Duodenal mucosa (tissue), 2 donors: Measurements from ENCODE around the gene ANKRD11.
"Not testable (repeated sequence)": the region's sequence is repeated elsewhere in the genome, so short reads cannot be mapped to it uniquely, and the experiment has no call there.

Source experiments
- H3K27ac ChIP-seq: one replicate; pipeline ENCODE4 v1.7.0; 2013; ENCODE audit warnings: low read depth, low read length
- H3K27me3 ChIP-seq, 2 donors: one replicate each; pipeline ENCODE4 v1.7.0; 2013; ENCODE audit warnings: low read length in 2 of 2, control low read depth in 1 of 2; ENCODE audit not compliant: insufficient read depth in 2 of 2, control insufficient read depth in 1 of 2
- H3K36me3 ChIP-seq, 2 donors: one replicate each; pipeline ENCODE4 v1.7.0; 2013; ENCODE audit warnings: low read length in 2 of 2, control low read depth in 1 of 2; ENCODE audit not compliant: insufficient read depth in 2 of 2, control insufficient read depth in 1 of 2
- H3K4me1 ChIP-seq, 2 donors: one replicate each; pipeline ENCODE4 v1.7.0; 2013; ENCODE audit warnings: low read length in 2 of 2, control low read depth in 1 of 2; ENCODE audit not compliant: insufficient read depth in 2 of 2, control insufficient read depth in 1 of 2
- H3K4me3 ChIP-seq, 2 donors: one replicate each; pipeline ENCODE4 v1.7.0; 2013; ENCODE audit warnings: low read length in 2 of 2, low read depth in 1 of 2
- H3K9ac ChIP-seq, 2 donors: one replicate each; pipeline ENCODE4 v1.7.0; 2013; ENCODE audit warnings: low read length in 2 of 2, low read depth in 1 of 2
- H3K9me3 ChIP-seq, 2 donors: one replicate each; pipeline ENCODE4 v1.7.0; 2013; ENCODE audit warnings: low read length in 2 of 2, control low read depth in 1 of 2; ENCODE audit not compliant: control insufficient read depth in 1 of 2

ANKRD11 gene

DNA sequence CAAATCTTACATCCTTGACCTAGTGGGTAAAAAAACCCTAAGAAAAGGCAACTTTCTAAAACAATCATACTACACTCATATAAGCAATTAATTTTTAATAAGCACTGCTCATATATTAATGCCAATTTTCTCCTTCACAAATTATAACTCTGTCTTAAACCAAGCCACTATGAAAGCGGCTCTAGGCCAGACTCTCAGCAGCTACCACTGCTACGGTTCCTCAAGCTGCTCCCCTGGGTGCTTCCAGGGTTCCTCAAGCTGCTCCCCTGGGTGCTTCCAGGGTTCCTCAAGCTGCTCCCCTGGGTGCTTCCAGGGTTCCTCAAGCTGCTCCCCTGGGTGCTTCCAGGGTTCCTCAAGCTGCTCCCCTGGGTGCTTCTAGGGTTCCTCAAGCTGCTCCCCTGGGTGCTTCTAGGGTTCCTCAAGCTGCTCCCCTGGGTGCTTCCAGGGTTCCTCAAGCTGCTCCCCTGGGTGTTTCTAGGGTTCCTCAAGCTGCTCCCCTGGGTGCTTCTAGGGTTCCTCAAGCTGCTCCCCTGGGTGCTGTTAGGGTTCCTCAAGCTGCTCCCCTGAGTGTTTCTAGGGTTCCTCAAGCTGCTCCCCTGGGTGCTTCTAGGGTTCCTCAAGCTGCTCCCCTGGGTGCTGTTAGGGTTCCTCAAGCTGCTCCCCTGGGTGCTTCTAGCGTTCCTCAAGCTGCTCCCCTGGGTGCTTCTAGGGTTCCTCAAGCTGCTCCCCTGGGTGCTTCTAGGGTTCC is 35.8 kb downstream of the ANKRD11 start:
- H3K27me3 ChIP-seq, H3K9ac ChIP-seq, H3K4me3 ChIP-seq, H3K36me3 ChIP-seq, H3K9me3 ChIP-seq, H3K27ac ChIP-seq: not testable (repeated sequence)
- peaks cover 30 to 37% of the 10 kb centered on the region in 2 donors for H3K4me1 ChIP-seq

GRCh38 chr16:89453501-89454321 is 36.6 kb downstream of the ANKRD11 start:
- Histone ChIP-seq H3K9me3 (no peaks in the 10 kb centered on the region), H3K4me1 (peaks cover 32 to 37% of the 10 kb centered on the region in 2 donors), H3K27ac (no peak overlapping the region), H3K27me3 (no peaks in the 10 kb centered on the region), H3K9ac (no peak overlapping the region), H3K4me3 (peak overlapping the region in 1 of 2 donors; percentile 1), H3K36me3 (no peaks in the 10 kb centered on the region)

DNA sequence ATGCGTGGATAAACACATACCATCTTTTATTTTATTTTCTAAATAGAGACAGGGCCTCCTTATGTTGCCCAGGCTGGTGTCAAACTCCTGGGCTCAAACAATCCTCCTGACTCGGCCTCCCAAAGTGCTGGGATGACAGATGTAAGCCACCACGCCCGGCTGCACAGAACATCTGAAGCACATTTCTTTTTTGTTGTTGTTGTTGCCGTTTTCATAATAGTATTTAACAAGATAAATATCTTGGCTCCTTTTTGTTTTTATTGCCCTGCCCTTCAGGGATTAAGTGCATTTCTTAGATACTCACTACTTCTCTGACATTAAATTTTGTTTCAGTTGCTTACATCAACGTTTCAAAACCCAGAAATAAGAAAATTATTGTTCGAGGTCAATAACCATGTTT is 37.4 kb downstream of the ANKRD11 start:
- no peaks in the 10 kb centered on the region for H3K9me3 ChIP-seq
- no peak overlapping the region for H3K27ac ChIP-seq
- H3K4me3 ChIP-seq, result no peak overlapping the region
- peaks cover 34 to 41% of the 10 kb centered on the region in 2 donors for H3K4me1 ChIP-seq
- no peaks in the 10 kb centered on the region for H3K27me3 ChIP-seq
- no peaks in the 10 kb centered on the region for H3K36me3 ChIP-seq
- no peak overlapping the region for H3K9ac ChIP-seq

DNA sequence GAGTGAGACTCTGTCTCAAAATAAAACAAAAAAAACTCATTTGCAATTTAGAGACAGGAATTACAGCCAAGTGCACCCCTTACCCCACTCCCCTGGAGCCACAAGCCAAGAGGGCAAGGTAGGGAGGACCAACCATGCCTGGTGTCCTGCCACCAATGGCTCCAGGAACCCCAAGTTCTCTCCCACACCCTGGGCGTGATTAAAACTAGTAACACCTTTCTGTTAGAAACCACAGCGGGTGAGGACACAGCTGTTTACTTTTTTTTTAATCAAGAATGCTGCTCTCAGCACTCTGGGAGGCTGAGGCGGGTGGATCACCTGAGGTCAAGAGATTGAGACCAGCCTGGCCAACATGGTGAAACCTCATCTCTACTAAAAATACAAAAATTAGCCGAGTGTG is 38.1 kb downstream of the ANKRD11 start:
- H3K27me3 ChIP-seq, result no peaks in the 10 kb centered on the region
- no peaks in the 10 kb centered on the region for H3K36me3 ChIP-seq
- peaks cover 37 to 45% of the 10 kb centered on the region in 2 donors for H3K4me1 ChIP-seq
- H3K9me3 ChIP-seq, result no peaks in the 10 kb centered on the region
- H3K27ac ChIP-seq, result no peak overlapping the region
- H3K4me3 ChIP-seq, result no peak overlapping the region
- H3K9ac ChIP-seq, result no peak overlapping the region

DNA sequence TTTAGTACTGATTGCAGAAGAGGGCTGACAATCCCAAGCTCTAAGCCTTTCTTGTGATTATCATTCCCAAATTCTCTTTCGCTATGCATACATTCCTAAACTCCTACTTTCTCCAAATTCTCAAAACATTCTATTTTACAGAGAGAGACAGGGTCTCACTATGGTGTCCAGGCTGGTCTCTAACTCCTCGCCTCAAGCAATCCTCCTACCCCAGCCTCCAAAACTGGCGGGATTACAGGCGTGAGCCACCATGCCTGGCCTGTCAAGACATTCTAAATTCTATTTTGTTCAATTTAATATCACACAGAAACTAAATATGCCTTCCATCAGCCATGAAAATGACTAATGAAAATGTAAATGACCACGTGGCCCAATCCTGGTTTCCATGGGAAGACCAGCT is 39.8 kb downstream of the ANKRD11 start:
- Histone ChIP-seq H3K9ac (no peak overlapping the region), H3K36me3 (no peaks in the 10 kb centered on the region), H3K4me1 (peaks cover 51 to 59% of the 10 kb centered on the region in 2 donors), H3K27ac (no peak overlapping the region), H3K9me3 (no peaks in the 10 kb centered on the region), H3K4me3 (no peak overlapping the region), H3K27me3 (no peaks in the 10 kb centered on the region)

DNA sequence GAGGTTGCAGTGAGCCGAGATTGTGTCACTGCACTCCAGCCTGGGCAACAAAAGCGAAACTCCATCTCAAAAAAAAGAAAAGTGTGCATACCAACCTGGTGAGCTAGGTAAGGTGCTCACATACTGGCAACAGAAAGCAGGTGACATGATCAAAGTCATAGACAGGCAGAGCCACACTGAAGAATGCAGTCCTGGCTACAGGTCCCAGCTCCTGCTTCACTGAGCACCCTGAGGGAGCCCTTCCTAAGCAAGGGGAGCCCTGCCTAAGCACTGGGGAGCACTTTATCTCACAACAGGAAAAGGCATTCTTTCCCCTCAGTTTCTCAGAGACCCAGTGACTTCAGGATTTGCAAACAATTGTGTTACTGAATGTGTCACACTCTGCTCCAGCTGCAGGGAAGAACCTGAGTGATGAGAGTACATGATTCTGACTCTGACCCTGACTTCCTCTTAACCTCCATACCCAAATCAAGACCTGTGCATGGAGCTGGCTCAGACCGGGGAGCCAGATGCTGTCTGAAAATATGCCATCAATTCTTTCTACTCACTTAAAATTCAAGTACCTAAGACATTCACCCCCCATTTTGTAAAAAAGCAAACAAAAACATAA is 40.5 kb downstream of the ANKRD11 start:
- no peak overlapping the region for H3K9ac ChIP-seq
- H3K36me3 ChIP-seq, result no peaks in the 10 kb centered on the region
- peaks cover 57 to 60% of the 10 kb centered on the region in 2 donors for H3K4me1 ChIP-seq
- no peaks in the 10 kb centered on the region for H3K9me3 ChIP-seq
- no peak overlapping the region for H3K27ac ChIP-seq
- H3K4me3 ChIP-seq, result no peak overlapping the region
- H3K27me3 ChIP-seq, result no peaks in the 10 kb centered on the region

DNA sequence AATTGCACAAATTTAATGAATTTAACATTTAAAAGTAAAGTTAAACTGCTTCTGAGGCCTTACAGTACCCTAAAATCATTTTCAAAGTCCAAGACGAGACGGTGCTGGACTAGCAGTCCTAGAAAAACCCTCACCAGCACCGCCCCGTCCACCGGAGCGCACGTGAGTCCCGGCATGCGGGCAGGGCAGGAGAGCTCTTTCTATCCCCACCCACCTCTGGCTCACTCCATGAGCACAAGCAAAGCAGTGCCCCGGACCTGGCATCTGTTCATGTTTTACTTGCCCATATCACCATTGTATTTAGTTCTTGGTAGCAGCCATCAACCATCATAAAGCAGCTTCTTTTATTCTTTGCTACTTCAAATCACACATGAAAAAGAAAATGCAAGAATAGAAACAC is 41.7 kb downstream of the ANKRD11 start:
- Histone ChIP-seq H3K4me1 (peaks cover 61 to 65% of the 10 kb centered on the region in 2 donors), H3K36me3 (no peaks in the 10 kb centered on the region), H3K27ac (no peak overlapping the region), H3K27me3 (no peaks in the 10 kb centered on the region), H3K4me3 (no peak overlapping the region), H3K9ac (no peak overlapping the region), H3K9me3 (no peaks in the 10 kb centered on the region)

DNA sequence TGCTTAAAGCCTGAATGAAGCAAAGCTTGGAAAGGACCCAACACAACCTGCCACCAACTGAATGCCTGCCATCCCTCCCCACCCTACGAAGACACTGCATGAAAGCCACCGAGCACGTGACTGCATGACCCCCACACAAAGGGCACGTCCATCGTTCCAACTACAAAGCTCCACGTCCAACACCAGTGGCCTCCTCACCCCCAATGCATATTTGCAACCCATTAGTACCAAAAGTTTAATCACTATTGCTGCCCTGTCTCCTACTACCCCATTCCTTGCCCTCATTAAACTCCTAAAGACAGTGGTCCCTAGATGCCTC is 43.4 kb downstream of the ANKRD11 start:
- peaks cover 67 to 72% of the 10 kb centered on the region in 2 donors for H3K4me1 ChIP-seq

DNA sequence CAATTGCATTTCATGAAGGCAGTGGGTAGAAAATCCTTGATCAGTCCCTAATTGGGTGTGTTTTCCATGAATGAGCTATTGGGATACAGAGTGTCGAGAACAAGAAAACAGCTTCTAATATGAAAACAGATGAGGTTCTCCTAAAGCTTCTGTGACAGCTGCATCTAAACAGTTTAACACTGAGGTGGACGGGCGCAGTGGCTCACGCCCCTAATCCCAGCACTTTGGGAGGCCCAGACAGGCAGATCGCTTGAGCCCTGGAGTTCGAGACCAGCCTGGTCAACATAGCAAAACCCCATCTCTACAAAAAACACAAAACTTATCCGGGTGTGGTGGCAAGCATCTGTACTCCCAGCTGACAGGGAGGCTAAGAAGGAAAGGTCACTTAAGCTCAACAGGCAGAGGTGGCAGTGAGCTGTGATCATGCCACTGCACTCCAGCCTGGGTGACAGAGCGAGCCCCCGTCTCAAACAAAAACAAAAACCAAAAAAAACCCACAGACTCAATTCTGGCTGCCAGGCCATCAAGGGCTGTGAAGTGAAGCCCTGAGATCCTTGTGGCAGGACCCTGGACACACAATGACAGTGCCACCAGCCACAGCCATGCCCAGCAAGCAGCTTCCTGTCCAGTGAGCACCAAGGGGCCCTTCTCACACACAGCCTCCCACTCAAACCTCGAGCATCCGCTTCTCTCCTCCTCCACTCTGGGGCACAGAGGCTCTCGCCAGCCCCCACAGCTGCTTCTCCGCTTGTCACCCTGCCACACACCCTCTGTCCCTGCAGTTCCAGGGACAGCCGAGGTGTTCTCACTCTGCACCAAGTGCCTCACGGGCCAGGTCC is 44.0 kb downstream of the ANKRD11 start:
- Histone ChIP-seq H3K9ac (no peak overlapping the region), H3K27me3 (no peaks in the 10 kb centered on the region), H3K9me3 (no peaks in the 10 kb centered on the region), H3K4me1 (peaks cover 69 to 76% of the 10 kb centered on the region in 2 donors), H3K4me3 (peak overlapping the region in 1 of 2 donors; percentile 3), H3K36me3 (no peaks in the 10 kb centered on the region), H3K27ac (no peak overlapping the region)

More for the DNA sequence above, 43.4 kb downstream of the ANKRD11 start:
- Histone ChIP-seq H3K27ac (no peak overlapping the region), H3K9me3 (no peaks in the 10 kb centered on the region), H3K27me3 (no peaks in the 10 kb centered on the region), H3K36me3 (no peaks in the 10 kb centered on the region), H3K4me3 (peak overlapping the region in 1 of 2 donors; percentile 3), H3K9ac (no peak overlapping the region)
